GM23248 (cell line): ENCODE data around the gene ATP2B2.

Experiments used
- EZH2 ChIP-seq: fragments of 200-600 bp; sonication (generic); IDR thresholded peaks from 2 replicates; pipeline ENCODE4 v1.6.1; 2018; ENCODE audit warnings: antibody characterized with exemption, mild to moderate bottlenecking; ENCODE audit not compliant: insufficient read depth, poor library complexity, severe bottlenecking
- EZH2phosphoT487 ChIP-seq: fragments of 200-600 bp; sonication (generic); IDR thresholded peaks from 2 replicates; pipeline ENCODE4 v1.6.1; 2018; ENCODE audit warnings: antibody characterized with exemption, moderate library complexity, mild to moderate bottlenecking, low read depth; ENCODE audit not compliant: insufficient read depth

- no peak for TF ChIP-seq EZH2
- TF ChIP-seq EZH2phosphoT487 = no peak
Observed at GRCh38 chr3:10542518-10542917, 37.1 kb upstream of the ATP2B2 start.
